GM12878 (cell line): ENCODE data around the gene CXXC1. TPM values are rescaled to one million over a fixed set of nuclear protein-coding genes. Genes with fewer than 3 reads are reported as not detected.

ENCODE experiments used
- ATAC-seq: fragments of 200-7000 bp; cut with Tn5 transposase; 3 replicates; pipeline ENCODE4 v1.9.1; 2020; ENCODE audit warnings: mild to moderate bottlenecking, moderate library complexity
- BruUV-seq: library from RNA; stranded (reverse); fragments of 400-500 nt; replicated peaks from 2 replicates; lab custom pipeline; 2021; lab: Mats Ljungman, UMichigan
- CTCF ChIA-PET: fragments of 300-600 bp; sonication (Branson Sonifier 250); formaldehyde crosslinking; extraction: SDS; loops from one replicate; lab custom pipeline; 2021; ENCODE audit warnings: inconsistent platforms; lab: Yijun Ruan, JAX
- POLR2A ChIA-PET: fragments of 350-600 bp; formaldehyde crosslinking; extraction: SDS; loops from one replicate; lab custom pipeline; 2021; ENCODE audit warnings: inconsistent platforms; lab: Charles Lee
- RAD21 ChIA-PET: fragments of 300-600 bp; sonication (Branson Sonifier 250); formaldehyde crosslinking; loops from one replicate; lab custom pipeline; 2023; ENCODE audit warnings: antibody characterized with exemption; ENCODE audit not compliant: unreplicated experiment; lab: Charles Lee
- SMC1A ChIA-PET: fragments of 300-600 bp; sonication (Branson Sonifier 250); formaldehyde crosslinking; loops from one replicate; lab custom pipeline; 2023; ENCODE audit not compliant: unreplicated experiment, uncharacterized antibody; lab: Charles Lee
- DNase-seq: peaks from one replicate; pipeline ENCODE4 v3.0.0-alpha.2; 2011; ENCODE audit warnings: low read depth, low spot score
- FAIRE-seq: peaks from 3 replicates; lab custom pipeline; 2011; peaks lifted over from hg19 to GRCh38; lab: Jason Lieb, UNC
- H2AFZ ChIP-seq: 2 replicates; pipeline ENCODE4 v1.6.0; 2011; ENCODE audit warnings: low read depth, low read length, control low read depth; ENCODE audit not compliant: control insufficient read depth
- H3K27ac ChIP-seq: 2 replicates; pipeline ENCODE4 v1.5.1; 2011; ENCODE audit warnings: control low read depth; ENCODE audit not compliant: control insufficient read depth, insufficient read depth
- H3K27me3 ChIP-seq, 2 experiments: replicated peaks in 1 of 2; 2 replicates each; pipeline versions ENCODE4 v1.6.0 to v1.6.1; 2011; ENCODE audit warnings: low read length in 1 of 2; ENCODE audit not compliant: control insufficient read depth in 2 of 2, insufficient read depth in 2 of 2
- H3K36me3 ChIP-seq, 2 experiments: 2 replicates each; pipeline ENCODE4 v1.5.1; 2011; ENCODE audit warnings: low read length in 1 of 2; ENCODE audit not compliant: control insufficient read depth in 2 of 2, insufficient read depth in 2 of 2
- H3K4me1 ChIP-seq: 2 replicates; pipeline ENCODE4 v1.6.1; 2011; ENCODE audit warnings: mild to moderate bottlenecking, low read length, moderate library complexity, mixed read lengths; ENCODE audit not compliant: control insufficient read depth, insufficient read depth
- H3K4me2 ChIP-seq: 2 replicates; pipeline ENCODE4 v1.6.0; 2011; ENCODE audit warnings: control low read depth; ENCODE audit not compliant: control insufficient read depth, insufficient read depth
- H3K4me3 ChIP-seq: fragments of 200-600 bp; sonication (generic); 2 replicates; pipeline ENCODE4 v1.5.1; 2016
- H3K79me2 ChIP-seq: 2 replicates; pipeline ENCODE4 v1.6.0; 2011; ENCODE audit warnings: low read length; ENCODE audit not compliant: control insufficient read depth, insufficient read depth
- H3K9ac ChIP-seq: 2 replicates; pipeline ENCODE4 v1.8.0; 2011; ENCODE audit warnings: low read length, control low read depth, mixed read lengths; ENCODE audit not compliant: control insufficient read depth, insufficient read depth
- H3K9me3 ChIP-seq: replicated peaks from 3 replicates; pipeline ENCODE4 v1.5.1; 2011; ENCODE audit warnings: mild to moderate bottlenecking, low read length; ENCODE audit not compliant: control insufficient read depth, insufficient read depth
- H4K20me1 ChIP-seq: 2 replicates; pipeline ENCODE4 v1.6.0; 2011; ENCODE audit not compliant: control insufficient read depth, insufficient read depth
- DPF2 ChIP-seq: fragments of 450-650 bp; IDR thresholded peaks from 2 replicates; pipeline ENCODE4 v1.6.1; 2017; ENCODE audit warnings: mild to moderate bottlenecking
- EP300 ChIP-seq, 2 experiments: fragments of 150-350 bp in 1 of 2; IDR thresholded peaks; 2 replicates each; pipeline ENCODE4 v1.6.1; 2011 to 2012; ENCODE audit warnings: low read depth in 2 of 2, low read length in 2 of 2, borderline replicate concordance in 1 of 2, improper control_type of control experiment in 1 of 2, inconsistent platforms in 1 of 2; ENCODE audit not compliant: control insufficient read depth in 1 of 2
- NR2F1 ChIP-seq: fragments of 450-650 bp; conservative IDR thresholded peaks from 2 replicates; pipeline ENCODE4 v1.6.1; 2017; ENCODE audit warnings: mild to moderate bottlenecking
- STAT1 ChIP-seq: fragments of 450-650 bp; conservative IDR thresholded peaks from 2 replicates; pipeline ENCODE4 v1.6.1; 2014; ENCODE audit warnings: antibody characterized with exemption, mild to moderate bottlenecking
- ZNF274 ChIP-seq: IDR thresholded peaks from one replicate; pipeline ENCODE4 v1.8.0; 2011; ENCODE audit not compliant: insufficient read length, insufficient read depth
- WGBS: methylation state at CpG from one replicate; pipeline ENCODE4 v1.1.6; 2016; ENCODE audit warnings: low lambda C conversion rate; ENCODE audit not compliant: insufficient replicate concordance, insufficient coverage; ENCODE audit errors: missing lambda C conversion rate; 5-methylcytosine and 5-hydroxymethylcytosine counted together
- in situ Hi-C: fragments of 300-500 bp; cut with MboI; formaldehyde crosslinking; loops from 9 replicates; pipeline ENCODE4 v1.14.3; 2018; ENCODE audit warnings: mixed read lengths
- intact Hi-C: fragments of 100-400 bp; cut with micrococcal nuclease; formaldehyde crosslinking; loops from one replicate; pipeline ENCODE4 v1.14.2; 2022; ENCODE audit not compliant: unreplicated experiment
- polyA plus RNA-seq, 11 experiments: library from polyadenylated mRNA; depleted of rRNA in 4 of 11; unstranded in 6 of 11; stranded (reverse) in 5 of 11; fragments of >200 nt; fragmentation: Nextera tagmentation in 4 of 11; fragmentation: Illumina TruSeq in 1 of 11; extraction: Ambion mirVana in 4 of 11; extraction: Trizol in 1 of 11; gene quantifications; 1 replicate in 1 of 11; 2 replicates in 10 of 11; pipeline versions ENCODE4 v1.2.1 to v1.2.3, GENCODE V29; 2011 to 2016; ENCODE audit warnings: inconsistent platforms in 2 of 11, missing spikeins in 2 of 11, low read depth in 1 of 11
- total RNA-seq, 4 experiments: library from RNA; depleted of rRNA in 3 of 4; stranded (reverse); fragments of >200 nt in 3 of 4; fragmentation: Illumina TruSeq in 1 of 4; extraction: Trizol in 1 of 4; gene quantifications; 2 replicates each; pipeline versions ENCODE4 v1.2.1 to v1.2.3, GENCODE V29; 2013 to 2021
- TF ChIP-seq, protein P1 (sequence below): fragments of 450-650 bp; IDR thresholded peaks from 2 replicates; pipeline ENCODE4 v1.6.1; 2017; ENCODE audit warnings: mild to moderate bottlenecking, moderate library complexity
- TF ChIP-seq, protein P2 (sequence below), 3 experiments: IDR thresholded peaks in 2 of 3; conservative IDR thresholded peaks in 1 of 3; 2 replicates each; pipeline ENCODE4 v1.5.1; 2011; ENCODE audit warnings: low read depth in 3 of 3, low read length in 3 of 3, mild to moderate bottlenecking in 3 of 3, control low read depth in 2 of 3, moderate library complexity in 2 of 3, inconsistent platforms in 1 of 3, mixed read lengths in 1 of 3; ENCODE audit not compliant: control insufficient read depth in 2 of 3, insufficient read depth in 1 of 3; ENCODE audit errors: extremely low read depth in 1 of 3
- TF ChIP-seq, protein P3 (sequence below): fragments of 450-650 bp; IDR thresholded peaks from 2 replicates; pipeline ENCODE4 v1.6.1; 2018; ENCODE audit warnings: mild to moderate bottlenecking, low read depth, moderate library complexity; ENCODE audit not compliant: partially characterized antibody

CXXC1 gene
- total and polyA plus RNA-seq, 10 of the 15 experiments (the other 5 are each of a cell fraction or from before 2014, with no cell fraction given): 9.2 to 180 (median 93.8) TPM

DNA sequence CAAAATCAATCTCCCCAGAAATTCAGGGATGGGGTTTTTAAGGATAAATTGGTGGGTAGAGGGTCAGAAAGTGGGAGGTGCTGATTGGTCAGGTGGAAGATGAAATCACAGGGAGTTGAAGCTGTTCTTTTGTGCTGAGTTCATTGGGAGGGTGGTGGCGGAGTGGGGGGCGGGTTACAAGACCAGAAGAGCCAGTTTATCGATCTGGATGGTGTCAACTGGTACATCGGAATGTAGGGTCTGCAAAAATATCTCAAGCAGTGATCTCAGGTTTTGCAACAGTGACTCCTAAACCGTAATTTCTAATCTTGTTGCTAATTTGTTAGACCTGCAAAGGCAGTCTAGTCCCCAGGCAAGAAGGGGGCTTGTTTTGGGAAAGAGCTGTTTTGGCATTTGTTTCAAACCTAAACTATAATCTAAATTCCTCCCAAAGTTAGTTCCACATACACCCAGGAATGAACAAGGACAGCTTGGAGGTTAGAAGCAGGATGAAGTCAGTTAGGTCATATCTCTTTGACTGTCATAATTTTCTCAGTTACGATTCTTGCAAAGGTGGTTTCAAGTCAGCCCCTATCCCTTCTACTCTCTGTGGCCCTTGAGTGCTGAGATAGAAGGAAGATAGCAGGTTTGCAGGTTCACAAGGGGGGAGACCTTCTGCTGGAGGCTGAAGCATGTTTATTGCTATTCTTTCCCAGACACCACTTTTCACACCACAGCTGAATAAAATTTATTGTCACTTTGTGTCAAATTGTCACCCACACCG is 12.3 kb upstream of the CXXC1 start (continued):
- TF ChIP-seq, protein P1, sequence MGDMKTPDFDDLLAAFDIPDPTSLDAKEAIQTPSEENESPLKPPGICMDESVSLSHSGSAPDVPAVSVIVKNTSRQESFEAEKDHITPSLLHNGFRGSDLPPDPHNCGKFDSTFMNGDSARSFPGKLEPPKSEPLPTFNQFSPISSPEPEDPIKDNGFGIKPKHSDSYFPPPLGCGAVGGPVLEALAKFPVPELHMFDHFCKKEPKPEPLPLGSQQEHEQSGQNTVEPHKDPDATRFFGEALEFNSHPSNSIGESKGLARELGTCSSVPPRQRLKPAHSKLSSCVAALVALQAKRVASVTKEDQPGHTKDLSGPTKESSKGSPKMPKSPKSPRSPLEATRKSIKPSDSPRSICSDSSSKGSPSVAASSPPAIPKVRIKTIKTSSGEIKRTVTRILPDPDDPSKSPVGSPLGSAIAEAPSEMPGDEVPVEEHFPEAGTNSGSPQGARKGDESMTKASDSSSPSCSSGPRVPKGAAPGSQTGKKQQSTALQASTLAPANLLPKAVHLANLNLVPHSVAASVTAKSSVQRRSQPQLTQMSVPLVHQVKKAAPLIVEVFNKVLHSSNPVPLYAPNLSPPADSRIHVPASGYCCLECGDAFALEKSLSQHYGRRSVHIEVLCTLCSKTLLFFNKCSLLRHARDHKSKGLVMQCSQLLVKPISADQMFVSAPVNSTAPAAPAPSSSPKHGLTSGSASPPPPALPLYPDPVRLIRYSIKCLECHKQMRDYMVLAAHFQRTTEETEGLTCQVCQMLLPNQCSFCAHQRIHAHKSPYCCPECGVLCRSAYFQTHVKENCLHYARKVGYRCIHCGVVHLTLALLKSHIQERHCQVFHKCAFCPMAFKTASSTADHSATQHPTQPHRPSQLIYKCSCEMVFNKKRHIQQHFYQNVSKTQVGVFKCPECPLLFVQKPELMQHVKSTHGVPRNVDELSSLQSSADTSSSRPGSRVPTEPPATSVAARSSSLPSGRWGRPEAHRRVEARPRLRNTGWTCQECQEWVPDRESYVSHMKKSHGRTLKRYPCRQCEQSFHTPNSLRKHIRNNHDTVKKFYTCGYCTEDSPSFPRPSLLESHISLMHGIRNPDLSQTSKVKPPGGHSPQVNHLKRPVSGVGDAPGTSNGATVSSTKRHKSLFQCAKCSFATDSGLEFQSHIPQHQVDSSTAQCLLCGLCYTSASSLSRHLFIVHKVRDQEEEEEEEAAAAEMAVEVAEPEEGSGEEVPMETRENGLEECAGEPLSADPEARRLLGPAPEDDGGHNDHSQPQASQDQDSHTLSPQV: no peak
- TF ChIP-seq STAT1: no peak

DNA sequence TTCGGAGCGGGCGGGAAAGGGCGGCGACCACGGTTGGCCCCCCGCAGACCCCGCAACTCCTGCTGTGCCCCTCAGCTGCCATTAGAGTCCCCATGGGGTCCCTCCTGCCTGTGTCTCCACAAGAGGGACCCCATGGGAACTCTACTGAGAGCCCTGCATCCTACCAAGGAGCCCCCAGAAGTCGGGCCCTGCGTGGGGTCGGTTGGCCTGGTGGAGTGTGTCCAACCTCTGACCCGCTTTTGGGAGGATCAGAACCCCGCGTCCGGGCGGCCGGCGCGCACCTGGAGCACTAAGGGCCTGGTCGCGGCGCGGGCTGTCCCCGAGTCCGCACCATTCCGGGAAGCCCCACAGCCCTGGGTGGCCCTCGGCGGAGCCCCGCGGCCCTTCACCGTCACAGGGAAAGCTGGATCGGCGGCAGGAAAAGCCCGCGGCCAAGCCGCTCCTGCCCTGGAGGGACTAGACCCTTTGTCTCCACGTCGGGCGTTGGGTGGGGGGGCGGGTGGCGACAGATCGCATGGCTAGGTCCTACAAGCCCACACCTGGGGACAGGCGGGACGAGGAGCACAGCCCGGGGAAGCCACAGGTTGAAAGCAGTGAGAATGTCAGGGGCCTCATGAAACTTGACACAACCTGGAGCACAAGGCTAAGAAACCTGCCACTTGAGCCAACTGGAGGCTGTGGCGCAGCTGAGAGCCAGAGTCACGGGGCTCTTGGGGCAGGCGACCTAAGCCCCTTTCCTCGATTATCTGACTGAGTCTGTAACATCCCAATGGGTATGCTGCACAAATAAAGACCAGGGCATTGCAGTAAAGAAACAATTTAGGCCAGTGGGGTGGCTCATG is 11.2 kb upstream of the CXXC1 start:
- Histone ChIP-seq H3K4me3 (peak overlapping the region; percentile 56; the same call in 1 of the 2 replicates), H3K36me3 (no peaks in the 10 kb centered on the region), H4K20me1 (no peaks in the 10 kb centered on the region), H3K4me2 (peak overlapping the region; percentile 62), H3K9me3 (peaks cover 2% of the 10 kb centered on the region; the same call in 2 of the 3 replicates), H3K27ac (no peak overlapping the region), H3K9ac (no peak overlapping the region), H2AFZ (peak overlapping the region; percentile 23; the same call in 1 of the 2 replicates), H3K79me2 (no peaks in the 10 kb centered on the region), H3K27me3 (no peaks in the 10 kb centered on the region; a peak in 1 of 4 replicates), H3K4me1 (peaks cover 7% of the 10 kb centered on the region)
- ChIA-PET SMC1A (interaction anchor here (1.0 to 2.1 kb wide), 11 partner anchors 9 to 59 kb away, joined by 3 to 10 read pairs (median 4); no protein-coding TSS in a partner anchor), CTCF (interaction anchor here (1.0 to 1.7 kb wide), 4 partner anchors 10 to 59 kb away, joined by 3 to 8 read pairs (median 5); no protein-coding TSS in a partner anchor), RAD21 (interaction anchor here (0.9 to 1.3 kb wide), 6 partner anchors 9 to 58 kb away, joined by 3 to 10 read pairs (median 4); no protein-coding TSS in a partner anchor), POLR2A (interaction anchor here (1.0 to 1.8 kb wide), 5 partner anchors 9 to 59 kb away, joined by 3 to 6 read pairs (median 4); no protein-coding TSS in a partner anchor)
- in situ Hi-C loops: loop anchor here (25.0 kb wide), 2 partner anchors 1361 to 1486 kb away; no protein-coding TSS in a partner anchor
- no TSS peak for BruUV-seq
- intact Hi-C loops: no loop called here
- peak; percentile 14 for ATAC-seq
- no peak for FAIRE-seq
- 44% methylated on average over 33 of the region's 49 CpGs for WGBS
- DNase-seq: no peak
- TF ChIP-seq EP300 (IDR thresholded peaks at IDR 0.05; ENCODE audit: borderline replicate concordance in 1 of 2, control insufficient read depth in 1 of 2, low read depth in 2 of 2, low read length in 2 of 2) (no peak), ZNF274 (no peak), NR2F1 (no peak), DPF2 (no peak)
- TF ChIP-seq, protein P2, sequence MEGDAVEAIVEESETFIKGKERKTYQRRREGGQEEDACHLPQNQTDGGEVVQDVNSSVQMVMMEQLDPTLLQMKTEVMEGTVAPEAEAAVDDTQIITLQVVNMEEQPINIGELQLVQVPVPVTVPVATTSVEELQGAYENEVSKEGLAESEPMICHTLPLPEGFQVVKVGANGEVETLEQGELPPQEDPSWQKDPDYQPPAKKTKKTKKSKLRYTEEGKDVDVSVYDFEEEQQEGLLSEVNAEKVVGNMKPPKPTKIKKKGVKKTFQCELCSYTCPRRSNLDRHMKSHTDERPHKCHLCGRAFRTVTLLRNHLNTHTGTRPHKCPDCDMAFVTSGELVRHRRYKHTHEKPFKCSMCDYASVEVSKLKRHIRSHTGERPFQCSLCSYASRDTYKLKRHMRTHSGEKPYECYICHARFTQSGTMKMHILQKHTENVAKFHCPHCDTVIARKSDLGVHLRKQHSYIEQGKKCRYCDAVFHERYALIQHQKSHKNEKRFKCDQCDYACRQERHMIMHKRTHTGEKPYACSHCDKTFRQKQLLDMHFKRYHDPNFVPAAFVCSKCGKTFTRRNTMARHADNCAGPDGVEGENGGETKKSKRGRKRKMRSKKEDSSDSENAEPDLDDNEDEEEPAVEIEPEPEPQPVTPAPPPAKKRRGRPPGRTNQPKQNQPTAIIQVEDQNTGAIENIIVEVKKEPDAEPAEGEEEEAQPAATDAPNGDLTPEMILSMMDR (IDR thresholded peaks at IDR 0.05 in 2 of 3, conservative IDR thresholded peaks at IDR 0.05 in 1 of 3; ENCODE audit: control insufficient read depth in 2 of 3, extremely low read depth in 1 of 3, insufficient read depth in 1 of 3, low read depth in 3 of 3, low read length in 3 of 3): no peak
- TF ChIP-seq, protein P3, sequence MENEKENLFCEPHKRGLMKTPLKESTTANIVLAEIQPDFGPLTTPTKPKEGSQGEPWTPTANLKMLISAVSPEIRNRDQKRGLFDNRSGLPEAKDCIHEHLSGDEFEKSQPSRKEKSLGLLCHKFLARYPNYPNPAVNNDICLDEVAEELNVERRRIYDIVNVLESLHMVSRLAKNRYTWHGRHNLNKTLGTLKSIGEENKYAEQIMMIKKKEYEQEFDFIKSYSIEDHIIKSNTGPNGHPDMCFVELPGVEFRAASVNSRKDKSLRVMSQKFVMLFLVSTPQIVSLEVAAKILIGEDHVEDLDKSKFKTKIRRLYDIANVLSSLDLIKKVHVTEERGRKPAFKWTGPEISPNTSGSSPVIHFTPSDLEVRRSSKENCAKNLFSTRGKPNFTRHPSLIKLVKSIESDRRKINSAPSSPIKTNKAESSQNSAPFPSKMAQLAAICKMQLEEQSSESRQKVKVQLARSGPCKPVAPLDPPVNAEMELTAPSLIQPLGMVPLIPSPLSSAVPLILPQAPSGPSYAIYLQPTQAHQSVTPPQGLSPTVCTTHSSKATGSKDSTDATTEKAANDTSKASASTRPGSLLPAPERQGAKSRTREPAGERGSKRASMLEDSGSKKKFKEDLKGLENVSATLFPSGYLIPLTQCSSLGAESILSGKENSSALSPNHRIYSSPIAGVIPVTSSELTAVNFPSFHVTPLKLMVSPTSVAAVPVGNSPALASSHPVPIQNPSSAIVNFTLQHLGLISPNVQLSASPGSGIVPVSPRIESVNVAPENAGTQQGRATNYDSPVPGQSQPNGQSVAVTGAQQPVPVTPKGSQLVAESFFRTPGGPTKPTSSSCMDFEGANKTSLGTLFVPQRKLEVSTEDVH: no peak
